ENCODE measurements around the gene NUMA1. TPM values are rescaled to one million over a fixed set of nuclear protein-coding genes. Genes with fewer than 3 reads are reported as not detected.

Gene NUMA1
- total and polyA plus RNA-seq, 2 of the 8 experiments (the other 6 are each of a cell fraction or from before 2014, with no cell fraction given): 101 to 107 TPM

DNA sequence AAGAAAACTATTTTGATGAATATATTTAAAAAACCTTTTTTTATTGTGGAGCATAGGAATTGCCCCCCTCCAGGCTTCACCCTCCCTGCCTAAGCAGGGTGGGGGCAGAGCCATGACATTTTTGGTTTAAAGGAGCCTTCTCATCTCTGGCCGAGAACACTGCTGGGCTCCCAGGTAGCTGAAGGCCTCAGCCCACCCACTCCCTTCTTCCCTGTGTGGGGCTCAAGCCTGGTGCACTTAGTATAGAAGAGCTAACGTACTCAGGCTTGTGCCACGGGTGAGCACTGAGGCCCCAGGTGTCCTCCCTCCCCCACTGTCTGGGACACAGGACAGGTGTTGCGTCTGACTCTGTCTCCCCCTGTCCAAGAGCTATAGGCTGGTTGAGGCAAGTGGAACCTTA, 83.8 kb downstream of the NUMA1 start:
- Histone ChIP-seq H3K79me1 (ENCODE audit: low read depth, low read length) (no peaks in the 10 kb centered on the region), H2AK5ac (ENCODE audit: low read depth, low read length) (no peak overlapping the region), H4K5ac (ENCODE audit: insufficient read length, low read depth, low read length) (no peak overlapping the region), H3K14ac (ENCODE audit: insufficient read length) (no peak overlapping the region), H3K4me3 (ENCODE audit: extremely low read depth in 1 of 4, insufficient read depth in 2 of 4, low read depth in 3 of 4, low read length in 4 of 4) (no peak overlapping the region), H3K79me2 (ENCODE audit: control insufficient read depth in 1 of 2, insufficient read depth in 2 of 2, low read length in 2 of 2) (no peaks in the 10 kb centered on the region; a peak in 1 of 4 replicates), H4K8ac (ENCODE audit: extremely low read depth, insufficient read depth, low read length) (peak overlapping the region; percentile 12; the same call in 1 of the 2 replicates), H3K56ac (replicated peaks; ENCODE audit: insufficient read length, low read depth, low read length) (no peak overlapping the region), H3K18ac (ENCODE audit: extremely low read depth, low read length) (no peak overlapping the region), H2BK20ac (ENCODE audit: low read length) (no peak overlapping the region), H3K4me1 (replicated peaks in 1 of 4; ENCODE audit: control insufficient read depth in 3 of 4, insufficient read depth in 4 of 4, low read length in 3 of 4) (no peaks in the 10 kb centered on the region), H2BK12ac (ENCODE audit: low read depth, low read length) (no peak overlapping the region), H3K4me2 (ENCODE audit: insufficient read depth in 1 of 2, low read depth in 2 of 2, low read length in 2 of 2) (no peak overlapping the region), H3K23me2 (ENCODE audit: low read depth, low read length) (no peaks in the 10 kb centered on the region), H2BK5ac (ENCODE audit: low read depth, low read length) (no peak overlapping the region), H2BK120ac (replicated peaks; ENCODE audit: low read depth, low read length) (no peak overlapping the region), H3K27ac (ENCODE audit: low read depth, low read length) (no peak overlapping the region), H2BK15ac (ENCODE audit: low read length) (no peak overlapping the region), H4K91ac (replicated peaks; ENCODE audit: insufficient read length, low read length) (no peak overlapping the region), H3K23ac (ENCODE audit: insufficient read length) (no peak overlapping the region), H3K36me3 (ENCODE audit: control insufficient read depth in 2 of 4, insufficient read depth in 4 of 4, low read length in 3 of 4) (peaks cover 0 to 3% (median 0%) of the 10 kb centered on the region in 4 experiments; a peak in 3 of 8 replicates), H3K27me3 (replicated peaks in 1 of 4; ENCODE audit: control insufficient read depth in 3 of 4, extremely low read depth in 1 of 4, insufficient read depth in 3 of 4, low read length in 3 of 4) (no peaks in the 10 kb centered on the region), H3K9me3 (ENCODE audit: insufficient read depth in 2 of 2, low read depth in 1 of 2, low read length in 1 of 2) (no peaks in the 10 kb centered on the region), H4K20me1 (replicated peaks in 1 of 2; ENCODE audit: control insufficient read depth in 1 of 2, insufficient read depth in 2 of 2, low read length in 2 of 2) (peaks cover 9 to 11% of the 10 kb centered on the region in 2 experiments), H2AFZ (ENCODE audit: low read length) (no peak overlapping the region), H3K9ac (replicated peaks in 1 of 4; ENCODE audit: extremely low read depth in 1 of 4, low read depth in 3 of 4, low read length in 3 of 4) (no peak overlapping the region), H3K4ac (replicated peaks; ENCODE audit: insufficient read length, low read depth, low read length) (no peak overlapping the region)
- TF ChIP-seq JUN (IDR thresholded peaks at IDR 0.05; ENCODE audit: low read depth, low read length) (no peak), PHF8 (conservative IDR thresholded peaks at IDR 0.05; ENCODE audit: low read depth, low read length) (no peak), USF2 (IDR thresholded peaks at IDR 0.05; ENCODE audit: low read length) (no peak), CREB1 (IDR thresholded peaks at IDR 0.05) (no peak), CHD2 (IDR thresholded peaks at IDR 0.05; ENCODE audit: low read length) (no peak), BRCA1 (IDR thresholded peaks at IDR 0.05; ENCODE audit: low read depth, low read length) (no peak)
- TF ChIP-seq, protein P1, sequence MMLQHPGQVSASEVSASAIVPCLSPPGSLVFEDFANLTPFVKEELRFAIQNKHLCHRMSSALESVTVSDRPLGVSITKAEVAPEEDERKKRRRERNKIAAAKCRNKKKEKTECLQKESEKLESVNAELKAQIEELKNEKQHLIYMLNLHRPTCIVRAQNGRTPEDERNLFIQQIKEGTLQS (IDR thresholded peaks at IDR 0.05; ENCODE audit: insufficient read depth, low read depth, low read length): no peak
- no peak for FAIRE-seq
- DNase-seq (ENCODE audit: low read depth in 1 of 2, low spot score in 2 of 2): no peak
- ChIA-PET POLR2A (ENCODE audit: partially characterized antibody) (interaction anchor here (0.8 to 2.8 kb wide), 3 partner anchors 8 to 18 kb away, joined by 3 to 9 read pairs (median 3); no protein-coding TSS in a partner anchor), CTCF (ENCODE audit: partially characterized antibody) (interaction anchor here (1.3 to 5.1 kb wide), 5 partner anchors 12 to 160 kb away, joined by 3 to 28 read pairs (median 17); no protein-coding TSS in a partner anchor)
- 83% methylated on average over 3 of the region's 4 CpGs; no CpG with 5 or more reads in 1 of the 2 experiments for WGBS, 2 experiments (ENCODE audit: extremely low coverage in 1 of 2, insufficient coverage in 1 of 2, insufficient read length in 1 of 2, insufficient replicate concordance in 2 of 2, low coverage in 1 of 2, low lambda C conversion rate in 2 of 2, missing lambda C conversion rate in 1 of 2)
